Activated T-cell treated with anti-CD3 and anti-CD28 coated beads for 4 hours (primary cell): ENCODE measurements around the gene CMSS1.
"Not testable (repeated sequence)": the region's sequence is repeated elsewhere in the genome, so short reads cannot be mapped to it uniquely, and the experiment has no call there.

Experiments
- DNase-seq: peaks from one replicate; pipeline ENCODE4 v3.0.0-alpha.2; 2020

Gene CMSS1

DNA sequence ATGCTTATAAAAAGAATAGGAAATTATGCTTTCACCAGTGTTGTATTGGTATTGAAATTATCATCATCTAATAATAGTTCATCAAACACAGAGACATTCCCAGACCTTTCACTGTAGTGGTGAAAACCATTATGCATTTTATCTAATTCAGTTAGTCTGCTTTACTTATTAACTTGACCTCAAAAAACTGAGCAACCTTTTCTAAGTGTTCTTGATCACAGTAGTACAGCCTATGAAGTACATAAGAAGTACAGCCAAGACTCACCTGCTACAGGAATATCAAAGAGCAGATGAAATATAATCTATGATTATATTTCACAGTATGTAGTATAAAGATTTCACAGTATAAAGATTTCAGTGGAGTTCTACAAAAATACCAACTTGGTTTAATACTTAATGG, 221.4 kb downstream of the CMSS1 start:
- DNase-seq: no peak

DNA sequence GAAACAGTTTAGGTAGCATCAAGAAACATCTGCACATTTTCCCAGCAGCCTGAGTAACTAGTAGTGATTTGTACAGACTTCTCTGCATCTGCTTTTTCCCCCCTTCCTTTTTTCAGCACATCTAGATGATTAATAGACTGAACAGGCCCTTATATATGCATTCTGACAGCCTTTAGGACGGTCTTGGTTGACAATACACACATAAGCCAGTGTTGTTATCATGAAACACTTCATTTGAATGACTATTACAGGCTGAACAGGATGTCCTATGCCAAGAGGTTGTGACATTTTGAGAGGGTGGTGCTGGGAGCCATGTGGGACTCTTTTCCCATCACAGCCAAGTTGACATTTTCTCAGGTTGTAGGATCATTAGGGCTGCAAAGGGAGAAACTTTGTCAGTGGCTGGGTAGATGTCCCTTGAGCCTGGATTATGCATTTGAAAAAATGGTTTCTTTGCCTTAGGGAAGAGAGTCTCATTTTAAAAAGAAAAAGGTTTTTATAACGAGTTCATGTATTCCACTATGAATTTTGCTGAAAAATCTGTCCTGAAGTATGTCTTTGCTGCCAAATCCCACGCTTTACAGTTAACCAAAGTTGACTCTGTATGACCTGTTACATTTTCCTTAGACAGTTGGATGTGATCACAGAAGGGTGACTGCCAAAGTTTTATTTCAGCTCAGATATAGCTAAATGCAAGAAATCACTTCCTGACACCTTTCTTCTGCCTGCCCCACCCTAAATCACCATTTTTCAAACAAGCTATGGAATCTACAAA, 223.0 kb downstream of the CMSS1 start:
- no peak for DNase-seq

DNA sequence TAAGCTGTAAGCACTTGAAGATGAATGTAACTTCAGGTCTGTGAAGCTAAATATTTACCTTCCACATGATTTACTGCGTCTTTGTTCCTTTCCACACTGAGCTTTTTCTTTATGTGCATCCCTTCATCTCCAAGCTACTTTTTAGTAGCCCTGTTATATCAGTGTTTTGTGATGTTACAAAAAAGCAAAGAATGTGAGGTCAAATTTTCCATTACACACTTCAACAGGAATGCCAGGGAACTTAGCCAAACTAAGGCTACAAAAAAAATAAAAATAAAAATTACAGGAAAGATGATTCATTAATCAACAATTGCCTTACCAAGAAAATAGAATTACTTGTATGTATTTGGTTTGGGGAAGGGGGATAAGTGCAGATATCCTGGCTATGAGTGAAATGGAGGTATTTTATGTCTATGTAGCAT, 223.7 kb downstream of the CMSS1 start:
- DNase-seq: no peak

DNA sequence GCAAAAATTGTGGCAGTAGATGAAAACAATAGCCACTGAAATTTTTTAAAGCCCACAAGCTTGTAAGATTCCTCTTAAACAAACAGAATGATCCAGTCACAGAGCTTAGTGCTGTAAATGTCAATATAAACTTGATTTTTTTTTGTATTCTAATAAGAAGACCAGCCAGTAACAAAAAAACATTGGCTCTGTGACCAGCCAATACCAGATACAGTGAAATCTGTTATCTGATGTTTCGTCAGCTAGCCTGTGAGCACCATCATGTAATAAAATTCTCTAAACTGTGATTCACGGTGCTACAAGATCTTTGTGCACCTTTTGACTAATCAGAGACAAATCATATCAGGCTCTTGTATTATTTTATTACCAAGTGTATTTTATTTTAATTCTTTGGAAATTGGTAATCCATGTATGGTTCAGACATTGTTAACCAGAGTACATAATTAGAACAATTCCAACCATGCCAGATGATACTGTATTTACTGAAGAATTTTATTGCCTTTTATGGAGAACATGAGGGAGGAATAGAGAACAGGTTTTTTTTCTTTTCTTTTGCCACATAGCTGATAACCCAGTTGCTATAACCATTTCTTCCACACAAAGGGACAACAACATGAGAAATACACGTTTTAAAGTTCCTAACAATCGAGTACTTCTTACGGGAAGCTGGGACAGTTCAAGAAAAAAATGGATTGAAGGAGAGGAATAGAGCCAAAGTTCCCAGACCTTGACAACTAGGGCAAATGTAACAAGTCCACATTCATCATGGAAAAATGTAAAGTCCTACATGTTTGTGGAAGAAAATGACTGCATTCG, 224.7 kb downstream of the CMSS1 start:
- DNase-seq: no peak

DNA sequence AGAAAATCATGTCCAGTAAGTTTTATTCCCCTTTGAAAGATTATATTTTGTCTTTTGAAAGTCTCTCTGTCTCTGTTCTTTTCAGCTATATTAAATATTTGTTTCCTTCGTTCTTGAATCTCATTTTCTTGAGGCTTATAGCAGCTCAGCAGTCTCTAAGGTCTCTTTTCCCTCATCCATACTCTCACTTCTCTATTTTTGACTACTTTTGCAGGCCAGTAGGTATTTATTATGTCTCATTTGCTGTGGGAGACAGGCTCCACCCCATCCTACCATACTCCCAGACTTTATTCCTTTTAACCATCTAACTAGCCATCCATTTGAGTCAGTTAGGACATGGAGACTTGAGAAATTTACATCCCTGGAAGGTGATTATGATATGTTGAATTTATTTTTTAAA, 225.6 kb downstream of the CMSS1 start:
- no peak for DNase-seq

DNA sequence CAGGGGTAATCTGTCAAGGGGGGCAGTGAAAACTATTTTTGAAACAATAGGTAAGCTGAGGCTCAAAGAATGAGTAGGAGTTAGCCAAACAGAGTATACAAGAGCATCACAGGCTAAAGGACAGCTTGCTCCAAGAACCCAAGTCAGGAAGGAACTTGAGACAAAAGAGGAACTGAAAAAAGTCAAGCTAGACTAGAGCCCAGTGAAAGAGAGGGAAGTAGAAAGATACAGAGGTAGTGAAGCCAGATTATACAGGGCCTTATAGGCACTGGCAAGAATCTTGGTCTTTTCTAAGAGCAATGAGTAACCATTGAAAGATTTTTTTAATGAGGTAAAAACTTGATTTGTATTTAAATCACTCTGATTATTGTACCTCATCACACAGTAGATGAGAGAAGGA, 226.7 kb downstream of the CMSS1 start:
- no peak for DNase-seq

DNA sequence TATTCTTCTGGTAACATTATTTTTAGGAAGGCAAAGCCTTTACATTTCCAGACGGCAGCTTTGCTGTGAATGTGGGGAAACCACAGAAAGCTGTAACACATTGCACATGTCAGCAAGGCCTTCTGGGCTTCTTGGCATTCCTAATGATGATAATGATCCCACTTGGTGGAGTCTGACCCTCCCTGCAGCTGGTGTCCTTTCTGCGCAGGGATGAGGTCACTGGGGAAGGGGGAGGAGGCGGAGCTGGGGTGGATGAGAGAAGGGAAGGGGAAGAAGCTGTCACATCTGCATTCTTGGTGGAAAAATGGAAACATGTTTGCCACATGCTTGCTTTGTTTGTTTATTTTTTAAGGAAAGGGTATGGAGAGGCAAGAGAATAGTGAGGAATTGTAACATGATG, 228.0 kb downstream of the CMSS1 start:
- no peak for DNase-seq

DNA sequence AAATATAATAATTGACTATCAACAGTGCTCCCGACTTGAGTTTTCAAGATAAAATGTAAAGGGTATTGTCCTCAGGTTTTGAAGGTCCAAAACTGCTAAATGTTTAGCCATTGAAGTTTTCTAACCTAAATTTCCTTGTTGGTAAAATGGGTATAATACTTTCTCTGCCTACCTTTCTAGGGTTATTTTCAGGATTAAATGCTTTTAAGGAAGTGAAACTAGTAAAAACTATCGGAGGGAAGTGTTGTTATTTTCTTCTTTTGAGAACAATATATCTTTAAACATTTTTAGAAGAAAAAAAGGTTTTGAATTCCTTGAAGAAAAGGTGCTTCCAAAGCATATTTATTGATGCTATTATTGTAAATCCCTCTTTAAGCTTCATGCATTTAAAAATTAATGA, 229.3 kb downstream of the CMSS1 start:
- DNase-seq: no peak

DNA sequence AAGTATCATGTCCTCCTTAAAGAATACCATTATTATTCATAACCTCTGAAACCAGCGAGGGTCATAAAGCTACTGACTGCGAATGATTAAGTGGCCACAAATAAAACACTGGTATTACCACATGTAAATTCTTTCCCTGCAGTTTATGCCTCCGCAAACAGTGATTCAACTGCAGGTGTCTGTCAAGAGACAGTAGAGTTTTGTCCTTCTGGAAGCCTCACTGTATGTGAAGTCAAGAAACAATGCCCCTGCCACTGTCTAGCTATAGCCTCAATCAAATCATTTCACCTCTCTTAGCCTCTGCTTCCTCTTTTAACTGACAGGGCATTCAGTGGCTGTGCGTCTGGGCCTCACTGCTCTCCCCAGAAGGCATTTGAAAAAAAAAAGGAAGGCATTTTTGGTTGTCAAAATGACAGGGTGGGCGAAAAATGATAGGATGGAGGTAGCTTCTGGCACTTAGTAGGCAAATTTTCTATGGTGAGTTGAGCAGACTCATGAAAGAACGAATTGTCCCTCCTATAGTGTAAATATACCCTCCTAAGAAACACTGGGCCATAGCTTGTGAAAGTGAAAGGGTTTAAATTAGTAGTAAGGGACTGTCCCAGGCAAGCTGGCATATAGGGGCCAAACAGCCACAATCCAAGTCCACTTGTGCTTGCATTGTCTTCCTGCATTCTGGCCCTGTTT, 229.9 kb downstream of the CMSS1 start:
- no peak for DNase-seq

DNA sequence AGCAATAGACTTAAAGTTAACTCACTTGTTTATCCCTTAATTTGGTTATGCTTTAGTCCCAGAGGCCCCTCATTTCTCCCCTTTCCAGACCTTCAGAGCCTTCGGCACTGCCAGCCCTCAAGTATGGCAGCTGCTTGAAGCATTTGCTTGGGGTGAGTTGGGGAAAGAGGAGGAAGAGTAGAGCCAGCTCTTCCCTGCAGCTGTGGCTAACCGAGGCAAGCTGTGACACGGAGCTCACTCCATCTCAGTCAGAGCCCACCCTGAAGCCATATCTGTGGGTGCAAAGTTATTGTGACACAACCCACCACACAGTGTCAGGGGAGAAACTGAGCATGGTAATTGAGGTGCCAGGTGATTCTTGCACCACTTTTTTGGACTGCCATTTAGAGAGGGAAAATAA, 230.6 kb downstream of the CMSS1 start:
- DNase-seq: no peak

DNA sequence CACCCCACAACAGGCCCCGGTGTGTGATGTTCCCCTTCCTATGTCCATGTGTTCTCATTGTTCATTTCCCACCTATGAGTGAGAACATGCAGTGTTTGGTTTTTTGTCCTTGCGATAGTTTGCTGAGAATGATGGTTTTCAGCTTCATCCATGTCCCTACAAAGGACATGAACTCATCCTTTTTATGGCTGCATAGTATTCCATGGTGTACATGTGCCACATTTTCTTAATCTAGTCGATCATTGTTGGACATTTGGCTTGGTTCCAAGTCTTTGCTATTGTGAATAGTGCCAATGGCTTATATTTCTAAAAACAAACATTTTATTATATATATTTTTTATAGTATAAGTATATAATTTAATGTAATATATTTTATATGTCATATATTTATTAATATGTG, 233.9 kb downstream of the CMSS1 start:
- DNase-seq: not testable (repeated sequence)

DNA sequence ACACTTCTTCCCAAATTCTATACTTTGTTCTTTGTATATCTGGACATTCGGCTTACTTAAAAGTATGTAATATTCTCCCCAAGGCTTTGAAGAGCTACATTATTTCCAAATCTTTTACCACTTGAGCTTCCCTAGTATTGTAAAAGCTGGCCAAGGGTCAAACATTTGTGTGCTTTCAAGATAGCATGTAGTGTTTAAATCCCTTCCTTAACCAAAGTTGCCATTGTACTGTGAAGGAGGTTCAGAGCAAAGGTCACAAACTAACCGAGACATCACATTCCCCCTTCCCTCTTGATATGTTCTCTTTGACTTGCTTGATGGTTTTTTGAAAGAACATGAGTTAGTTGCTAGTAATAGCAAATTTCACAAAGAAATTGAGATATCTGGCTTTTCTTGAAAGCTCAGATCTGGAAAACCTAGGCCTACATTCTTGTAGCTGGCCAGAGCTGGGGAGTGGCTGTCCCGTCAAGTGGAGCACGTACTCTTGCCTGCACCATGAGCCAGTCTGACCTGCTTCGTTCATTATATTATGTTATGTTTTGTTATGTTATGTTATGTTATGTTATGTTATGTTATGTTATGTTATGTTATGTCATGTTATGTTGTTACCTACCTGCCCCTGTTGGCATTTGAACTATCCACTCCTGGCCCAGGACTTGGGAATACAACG, 236.4 kb downstream of the CMSS1 start:
- DNase-seq: no peak

DNA sequence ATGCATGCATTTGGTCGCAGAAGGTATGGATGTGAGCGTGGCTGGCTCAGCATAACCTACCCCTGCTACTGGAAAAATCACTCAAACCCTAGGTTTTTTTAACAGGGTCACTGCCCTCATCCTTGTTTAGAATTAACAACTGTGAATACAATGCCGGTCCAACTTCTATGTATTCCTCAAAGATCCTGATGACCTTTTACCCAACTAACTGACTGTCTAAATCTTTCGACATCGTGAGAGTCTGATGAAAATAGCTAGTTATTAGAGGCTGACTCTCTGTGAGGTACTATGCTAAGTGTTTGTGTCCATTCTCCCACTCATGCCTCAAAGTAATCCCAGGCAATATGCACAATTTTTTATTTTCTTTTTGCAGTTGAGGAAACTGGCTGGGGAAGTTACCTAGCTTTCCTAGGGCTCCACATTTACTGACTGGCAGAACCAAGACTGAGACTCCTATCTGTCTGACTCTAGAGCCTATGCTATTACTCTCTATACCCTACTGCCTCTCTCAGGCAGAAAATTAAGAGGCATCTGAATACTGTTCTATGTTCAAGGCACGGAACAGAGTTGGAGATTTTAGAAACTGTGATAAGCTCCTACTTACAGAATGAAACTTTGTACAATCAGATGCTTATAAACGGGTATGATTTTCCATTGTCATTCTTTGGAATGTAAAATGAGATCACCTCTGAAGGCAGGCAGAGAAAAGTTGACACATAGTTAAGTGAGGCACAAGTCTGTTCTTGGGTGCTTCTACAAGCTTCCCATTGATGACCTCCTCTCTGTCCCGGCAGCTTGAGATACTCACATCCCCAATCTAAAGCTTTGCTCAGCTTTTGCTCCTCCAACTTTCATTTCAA, 240.3 kb downstream of the CMSS1 start:
- no peak for DNase-seq

DNA sequence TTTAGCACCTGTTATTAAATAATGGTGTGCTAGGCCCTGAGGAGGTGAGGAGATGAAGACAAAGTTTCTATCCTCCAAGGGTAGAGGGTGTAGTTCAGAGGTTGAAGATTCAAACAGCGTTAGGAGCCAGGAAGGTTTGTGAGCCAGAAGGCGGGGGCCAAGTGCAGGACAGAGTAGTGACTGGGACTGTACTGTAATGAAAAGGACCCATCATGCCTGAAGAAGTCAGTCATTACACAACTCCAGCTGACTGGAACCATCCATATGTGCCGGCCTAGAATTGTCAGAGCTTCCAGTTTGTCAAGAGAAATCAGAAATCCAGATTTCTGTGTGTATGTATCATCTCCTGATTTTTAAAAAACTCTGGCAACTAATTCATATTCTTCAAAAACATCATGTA, 241.8 kb downstream of the CMSS1 start:
- no peak for DNase-seq

DNA sequence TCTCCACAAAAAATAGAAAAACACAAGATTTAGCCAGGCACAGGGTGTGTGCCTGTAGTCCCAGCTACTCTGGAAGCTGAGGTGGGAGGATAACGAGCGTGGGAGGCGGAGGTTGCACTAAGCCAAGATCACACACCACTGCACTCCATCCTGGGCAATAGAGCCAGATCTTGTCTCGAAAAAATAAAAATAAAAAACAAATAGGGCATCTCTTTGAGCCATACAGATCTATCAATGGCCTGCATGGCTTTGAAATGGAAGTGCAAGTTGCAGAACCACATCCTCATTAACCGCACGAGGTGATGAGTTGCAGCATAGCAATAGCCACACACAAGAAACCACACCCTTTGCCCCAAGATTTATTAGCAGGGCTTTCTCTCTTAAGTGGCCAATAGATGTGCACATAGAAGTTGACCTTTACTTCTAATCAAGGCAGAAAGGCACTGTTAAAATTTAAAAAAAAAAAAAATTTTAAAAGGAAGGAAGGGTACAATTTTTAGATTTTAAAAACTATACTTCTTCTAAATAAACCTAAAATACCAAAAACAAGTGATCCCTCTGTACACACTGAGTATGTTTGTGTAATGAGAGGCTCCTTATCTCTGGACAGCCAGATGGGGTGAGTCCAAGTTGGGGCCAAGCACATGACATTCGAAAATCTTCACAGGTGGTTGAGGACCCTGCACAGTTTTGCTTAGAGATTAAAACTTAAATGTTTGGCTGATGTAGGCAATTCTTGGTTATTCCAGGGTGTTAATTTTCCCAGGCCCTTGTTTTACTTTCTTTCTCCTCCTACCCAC, 243.2 kb downstream of the CMSS1 start:
- DNase-seq: no peak

DNA sequence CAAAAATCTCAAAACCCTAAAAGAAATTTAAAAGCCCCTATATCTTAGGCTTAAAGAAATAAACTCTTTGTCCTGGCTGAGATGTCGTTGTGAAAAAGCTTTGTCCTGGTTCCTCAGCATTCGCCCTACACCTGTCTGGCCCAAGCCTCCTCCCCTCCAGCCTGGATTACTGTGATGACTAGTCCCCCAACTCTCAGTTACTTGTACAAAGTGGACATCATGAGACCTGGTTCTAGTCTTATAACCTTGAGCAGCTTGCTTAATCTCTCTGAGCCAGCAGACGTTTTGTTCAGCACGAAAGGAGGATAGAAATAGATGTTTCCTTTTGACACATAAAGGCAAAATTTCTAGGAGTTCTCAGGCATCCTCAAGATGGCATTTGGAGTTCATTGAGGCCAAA, 245.0 kb downstream of the CMSS1 start:
- DNase-seq: no peak

DNA sequence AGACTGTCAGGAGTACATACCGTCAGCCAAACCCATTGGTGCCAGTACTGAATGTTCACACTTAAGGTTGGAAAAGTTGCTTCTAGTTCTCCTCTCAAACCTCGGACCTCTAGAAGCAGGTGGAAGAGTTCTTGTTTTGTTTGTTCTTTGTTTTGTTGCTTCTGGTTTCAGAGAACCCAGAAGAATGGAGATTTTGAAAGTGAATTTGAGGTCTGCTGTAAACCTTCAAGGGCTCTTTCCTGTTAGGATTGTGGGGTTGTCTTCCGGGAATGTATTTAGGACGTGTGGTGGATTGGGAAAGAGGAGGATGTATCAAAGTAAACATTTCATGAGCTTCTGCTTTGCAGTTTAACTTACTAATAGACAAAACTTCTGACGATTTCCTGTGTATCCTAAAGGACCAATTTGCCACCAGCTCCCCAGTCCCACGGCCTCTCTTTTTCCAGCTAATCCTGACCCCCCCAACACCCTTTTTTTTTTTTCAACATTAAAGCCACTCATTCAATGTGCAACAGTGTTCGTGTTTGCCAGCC, 246.3 kb downstream of the CMSS1 start:
- DNase-seq: no peak

DNA sequence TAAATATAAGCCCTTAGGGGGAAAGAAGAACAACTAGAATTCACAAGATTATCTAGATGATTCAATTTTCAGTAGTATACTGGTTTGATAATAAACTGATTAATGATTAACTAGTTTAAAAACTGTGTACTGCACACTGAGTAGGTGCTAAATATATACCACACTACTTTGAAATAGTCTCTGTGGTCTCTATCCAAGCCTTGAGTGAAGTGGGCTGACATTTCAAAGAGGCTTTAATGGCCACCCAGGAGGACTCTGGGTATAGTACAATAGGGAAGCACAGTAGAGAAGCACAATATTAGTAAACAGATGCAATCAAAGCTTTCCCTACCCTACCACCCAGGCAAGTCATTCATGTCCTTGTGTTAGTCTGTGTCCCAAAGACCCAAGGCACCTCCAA, 249.9 kb downstream of the CMSS1 start:
- no peak for DNase-seq

DNA sequence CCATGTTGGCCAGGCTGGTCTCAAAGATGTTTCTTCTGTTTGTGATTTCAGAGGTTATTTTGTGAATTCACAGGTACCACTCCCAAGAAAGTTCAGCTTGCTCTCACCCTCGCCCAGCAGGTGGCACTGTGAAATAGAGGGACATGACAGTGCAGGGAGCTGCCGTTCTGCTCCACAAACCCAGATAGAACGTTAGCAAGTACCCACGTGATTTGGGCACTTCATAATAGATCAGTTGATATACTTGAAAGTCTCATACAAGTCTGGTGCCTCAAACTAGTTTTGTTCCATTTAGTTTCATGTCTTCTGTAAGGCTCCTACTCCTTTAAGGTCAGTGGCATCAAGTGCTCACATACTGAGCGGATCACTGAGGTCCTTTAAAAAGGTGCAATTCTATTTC, 251.2 kb downstream of the CMSS1 start:
- DNase-seq: peak; percentile 71

DNA sequence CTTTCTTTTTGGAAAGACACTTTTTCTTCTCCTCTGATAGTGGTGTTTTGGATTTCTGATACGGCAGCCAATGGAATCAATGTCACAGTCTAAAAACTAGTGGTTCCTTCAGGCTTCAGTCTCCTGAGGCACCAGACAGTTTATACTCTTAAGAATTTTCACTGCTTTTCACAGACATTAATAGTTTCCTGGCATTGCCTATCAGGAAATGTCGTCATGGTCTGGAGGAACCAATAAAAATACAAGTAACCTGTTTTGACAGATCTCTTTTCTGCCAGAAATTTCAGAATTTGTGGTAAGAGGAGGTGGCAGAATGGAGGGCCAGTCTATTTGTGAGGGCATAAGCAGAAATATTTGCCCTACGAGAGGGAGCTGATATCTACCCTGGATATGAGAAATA, 251.8 kb downstream of the CMSS1 start:
- DNase-seq: no peak
